ENCODE data around the gene EN1. TPM values are rescaled to one million over a fixed set of nuclear protein-coding genes. Genes with fewer than 3 reads are reported as not detected.

Gene EN1
- total RNA-seq, 1 experiment from 2014 or later, result not detected

- Histone ChIP-seq H3K4me2 (no peak overlapping the region), H3K9me2 (ENCODE audit: insufficient read depth) (no peaks in the 10 kb centered on the region), H3K79me2 (ENCODE audit: low read depth) (no peaks in the 10 kb centered on the region), H3F3A (ENCODE audit: insufficient read depth, low read depth) (no peaks in the 10 kb centered on the region), H3K36me3 (ENCODE audit: low read depth) (no peaks in the 10 kb centered on the region), H2AFZ (no peak overlapping the region), H3K27ac (no peak overlapping the region), H4K20me1 (ENCODE audit: insufficient read depth) (no peaks in the 10 kb centered on the region), H3K27me3 (ENCODE audit: insufficient read depth, low read depth) (peaks cover 71% of the 10 kb centered on the region), H3K4me1 (replicated peaks; ENCODE audit: insufficient read depth) (no peaks in the 10 kb centered on the region), H3K4me3 (no peak overlapping the region), H3K9me3 (ENCODE audit: insufficient read depth, low read depth) (no peaks in the 10 kb centered on the region)
- BruUV-seq (replicated peaks), result no TSS peak
- DNase-seq, result no peak
- POLR2A ChIA-PET (ENCODE audit: unreplicated experiment), result no interaction called here
- CTCF ChIA-PET, result no interaction called here
- TF ChIP-seq CTCF (conservative IDR thresholded peaks at IDR 0.05) (no peak), EZH2 (IDR thresholded peaks at IDR 0.05; ENCODE audit: low read depth) (no peak)
- intact Hi-C loops (cut with micrococcal nuclease; ENCODE audit: unreplicated experiment), result no loop called here
Measured at GRCh38 chr2:118832071-118832790, 15.2 kb downstream of the EN1 start.

DNA sequence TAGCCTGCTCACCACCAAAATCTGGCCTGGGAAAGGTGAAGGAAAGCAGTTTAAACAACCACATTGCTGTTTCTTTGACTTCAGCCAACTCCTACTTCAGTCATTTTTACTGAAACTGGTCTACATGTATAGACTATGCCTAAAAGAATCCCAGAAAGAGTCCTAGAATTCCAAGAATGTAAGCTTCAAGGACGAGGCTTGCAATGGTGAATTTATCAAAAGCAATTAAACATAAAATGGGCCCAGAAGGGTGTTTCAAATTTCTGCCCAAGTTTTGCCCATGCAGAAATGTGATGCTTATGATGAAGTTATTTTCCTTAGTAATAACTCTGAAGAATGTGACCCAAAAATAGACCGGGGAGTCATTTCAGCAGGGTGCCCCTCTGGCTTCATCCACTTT is 16.6 kb downstream of the EN1 start:
- Histone ChIP-seq H3K27me3 (ENCODE audit: insufficient read depth, low read depth) (peaks cover 57% of the 10 kb centered on the region), H4K20me1 (ENCODE audit: insufficient read depth) (no peaks in the 10 kb centered on the region), H3K4me1 (replicated peaks; ENCODE audit: insufficient read depth) (no peaks in the 10 kb centered on the region), H3K27ac (no peak overlapping the region), H3K36me3 (ENCODE audit: low read depth) (no peaks in the 10 kb centered on the region), H3K9me2 (ENCODE audit: insufficient read depth) (no peaks in the 10 kb centered on the region), H3K4me2 (no peak overlapping the region), H3K79me2 (ENCODE audit: low read depth) (no peaks in the 10 kb centered on the region), H3K4me3 (no peak overlapping the region), H3F3A (ENCODE audit: insufficient read depth, low read depth) (no peaks in the 10 kb centered on the region), H2AFZ (no peak overlapping the region), H3K9me3 (ENCODE audit: insufficient read depth, low read depth) (no peaks in the 10 kb centered on the region)
- ChIA-PET CTCF (no interaction called here), POLR2A (ENCODE audit: unreplicated experiment) (no interaction called here)
- DNase-seq, result no peak
- no TSS peak for BruUV-seq (replicated peaks)
- TF ChIP-seq EZH2 (IDR thresholded peaks at IDR 0.05; ENCODE audit: low read depth) (no peak), CTCF (conservative IDR thresholded peaks at IDR 0.05) (no peak)
- intact Hi-C loops (cut with micrococcal nuclease; ENCODE audit: unreplicated experiment), result no loop called here

DNA sequence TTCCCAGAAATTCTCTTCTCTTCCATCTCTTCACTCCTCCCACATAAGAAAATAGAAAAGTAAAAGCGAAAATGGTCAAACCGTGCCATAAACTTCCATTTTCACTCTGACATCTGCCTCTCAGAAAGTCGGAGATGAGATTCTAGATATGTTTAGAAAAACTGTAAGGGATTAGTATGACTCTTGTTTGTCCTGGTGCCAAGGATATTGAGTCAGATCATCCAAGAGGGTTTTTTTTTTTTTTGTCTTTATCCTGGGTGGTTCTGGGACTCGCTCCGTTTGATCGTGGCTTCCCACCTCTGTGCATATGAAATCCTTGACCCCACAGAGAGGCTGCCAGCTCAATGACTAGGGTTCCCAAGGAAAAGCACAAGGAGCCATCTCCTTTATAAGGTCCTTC is 17.3 kb downstream of the EN1 start:
- no peak for TF ChIP-seq EZH2 (IDR thresholded peaks at IDR 0.05; ENCODE audit: low read depth)
- TF ChIP-seq CTCF (conservative IDR thresholded peaks at IDR 0.05), result no peak
- H3K9me3 ChIP-seq (ENCODE audit: insufficient read depth, low read depth), result no peaks in the 10 kb centered on the region
- ChIA-PET POLR2A (ENCODE audit: unreplicated experiment) (no interaction called here), CTCF (no interaction called here)
- H2AFZ ChIP-seq, result no peak overlapping the region
- no TSS peak for BruUV-seq (replicated peaks)
- no peak for DNase-seq
- peaks cover 55% of the 10 kb centered on the region for H3K27me3 ChIP-seq (ENCODE audit: insufficient read depth, low read depth)
- H3K36me3 ChIP-seq (ENCODE audit: low read depth), result no peaks in the 10 kb centered on the region
- no peak overlapping the region for H3K4me3 ChIP-seq
- no peaks in the 10 kb centered on the region for H3K79me2 ChIP-seq (ENCODE audit: low read depth)
- H3K4me1 ChIP-seq (replicated peaks; ENCODE audit: insufficient read depth), result no peaks in the 10 kb centered on the region
- no peaks in the 10 kb centered on the region for H3K9me2 ChIP-seq (ENCODE audit: insufficient read depth)
- H4K20me1 ChIP-seq (ENCODE audit: insufficient read depth), result no peaks in the 10 kb centered on the region
- intact Hi-C loops (cut with micrococcal nuclease; ENCODE audit: unreplicated experiment), result no loop called here
- no peak overlapping the region for H3K27ac ChIP-seq
- no peak overlapping the region for H3K4me2 ChIP-seq
- H3F3A ChIP-seq (ENCODE audit: insufficient read depth, low read depth), result no peaks in the 10 kb centered on the region

All from PC-9 (cell line).